C4-2B (cell line): ENCODE results near the gene KHSRP.

Experiments used
- H3K27ac ChIP-seq: fragments of 450-650 bp; 2 replicates; pipeline ENCODE4 v1.5.1; 2017
- ZFX ChIP-seq: fragments of 450-650 bp; IDR thresholded peaks from 2 replicates; pipeline ENCODE4 v1.6.1; 2017
- TF ChIP-seq, protein P1 (sequence below): fragments of 450-650 bp; conservative IDR thresholded peaks from 2 replicates; pipeline ENCODE4 v1.5.1; 2017; ENCODE audit warnings: mild to moderate bottlenecking

Gene KHSRP

GRCh38 chr19:6457958-6458694 is 33.5 kb upstream of the KHSRP start:
- peak overlapping the region; percentile 73 for H3K27ac ChIP-seq
- TF ChIP-seq, protein P1, sequence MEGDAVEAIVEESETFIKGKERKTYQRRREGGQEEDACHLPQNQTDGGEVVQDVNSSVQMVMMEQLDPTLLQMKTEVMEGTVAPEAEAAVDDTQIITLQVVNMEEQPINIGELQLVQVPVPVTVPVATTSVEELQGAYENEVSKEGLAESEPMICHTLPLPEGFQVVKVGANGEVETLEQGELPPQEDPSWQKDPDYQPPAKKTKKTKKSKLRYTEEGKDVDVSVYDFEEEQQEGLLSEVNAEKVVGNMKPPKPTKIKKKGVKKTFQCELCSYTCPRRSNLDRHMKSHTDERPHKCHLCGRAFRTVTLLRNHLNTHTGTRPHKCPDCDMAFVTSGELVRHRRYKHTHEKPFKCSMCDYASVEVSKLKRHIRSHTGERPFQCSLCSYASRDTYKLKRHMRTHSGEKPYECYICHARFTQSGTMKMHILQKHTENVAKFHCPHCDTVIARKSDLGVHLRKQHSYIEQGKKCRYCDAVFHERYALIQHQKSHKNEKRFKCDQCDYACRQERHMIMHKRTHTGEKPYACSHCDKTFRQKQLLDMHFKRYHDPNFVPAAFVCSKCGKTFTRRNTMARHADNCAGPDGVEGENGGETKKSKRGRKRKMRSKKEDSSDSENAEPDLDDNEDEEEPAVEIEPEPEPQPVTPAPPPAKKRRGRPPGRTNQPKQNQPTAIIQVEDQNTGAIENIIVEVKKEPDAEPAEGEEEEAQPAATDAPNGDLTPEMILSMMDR, result no peak
- no peak for TF ChIP-seq ZFX

- TF ChIP-seq, protein P1, result no peak
- no peak for TF ChIP-seq ZFX
- no peak overlapping the region for H3K27ac ChIP-seq
These were observed 31.3 kb upstream of the KHSRP start for GRCh38 chr19:6455924-6456323.

DNA sequence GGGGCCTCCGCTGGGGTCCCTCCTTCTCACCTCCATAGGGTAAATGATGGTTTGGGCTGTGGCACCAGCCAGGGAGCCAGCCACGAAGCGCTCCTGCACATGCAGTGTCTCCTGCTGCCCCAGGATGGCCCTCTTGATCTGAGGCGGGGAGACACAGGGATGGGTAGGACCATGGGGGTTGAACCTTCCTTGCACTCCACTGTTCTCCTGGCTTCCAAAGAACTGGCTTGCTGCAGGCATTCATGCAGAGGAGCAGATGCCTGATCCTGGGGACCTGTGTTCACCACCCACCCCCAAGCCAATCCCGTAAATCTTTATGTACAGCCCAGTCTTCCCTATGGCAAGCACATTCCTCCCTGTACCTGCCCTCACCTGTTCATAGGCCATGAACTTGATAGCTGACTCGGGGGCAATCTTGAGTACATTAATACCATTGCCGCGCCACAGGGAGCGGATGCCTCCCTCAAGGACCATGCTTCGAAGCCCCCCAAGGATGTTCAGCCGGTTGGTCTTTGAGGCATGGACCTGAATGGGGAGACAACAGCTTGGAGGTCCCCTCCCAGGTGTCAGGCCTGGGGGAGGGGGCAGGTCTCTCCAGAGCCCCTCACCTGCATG is 29.4 kb upstream of the KHSRP start:
- TF ChIP-seq ZFX, result no peak
- TF ChIP-seq, protein P1, result no peak
- H3K27ac ChIP-seq, result no peak overlapping the region

DNA sequence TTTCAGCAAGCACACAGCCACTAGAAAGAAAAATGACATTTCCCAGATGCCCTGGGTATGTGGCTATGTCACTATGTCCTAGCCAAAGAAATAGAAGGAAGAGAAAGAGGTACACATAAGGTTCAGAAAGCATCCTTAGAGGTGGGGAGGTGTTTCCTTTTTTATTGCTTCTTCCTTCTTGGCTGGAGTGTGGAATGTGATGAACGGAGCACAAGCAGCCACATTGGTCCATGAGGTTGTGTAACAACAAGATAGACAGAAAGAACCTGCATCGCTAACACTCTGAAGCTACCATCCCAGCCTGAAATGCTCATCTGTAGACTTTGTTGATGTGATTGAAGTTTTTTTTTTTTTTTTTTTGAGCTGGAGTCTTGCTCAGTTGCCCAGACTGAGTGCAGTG is 28.3 kb upstream of the KHSRP start:
- no peak for TF ChIP-seq ZFX
- TF ChIP-seq, protein P1, result no peak
- no peak overlapping the region for H3K27ac ChIP-seq

DNA sequence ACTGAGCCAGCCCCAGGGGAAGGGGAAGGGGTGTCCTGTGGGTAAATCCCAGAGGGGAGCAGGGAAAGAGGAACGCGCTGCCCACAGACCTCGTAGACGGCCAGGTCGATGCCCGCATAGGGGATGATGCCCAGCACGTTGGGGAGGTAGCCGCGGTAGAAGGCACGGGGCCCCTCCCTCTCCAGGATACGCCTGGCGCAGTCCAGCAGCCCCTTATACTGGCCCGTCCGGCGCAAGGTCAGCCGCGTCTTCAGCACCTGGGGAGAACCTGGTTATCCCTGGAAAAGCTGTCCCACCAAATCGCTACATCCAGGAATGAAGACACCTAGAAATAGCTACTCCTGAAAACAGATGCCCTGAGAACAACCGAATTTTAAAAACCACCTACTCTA is 27.6 kb upstream of the KHSRP start:
- TF ChIP-seq, protein P1, result no peak
- TF ChIP-seq ZFX, result no peak
- no peak overlapping the region for H3K27ac ChIP-seq

DNA sequence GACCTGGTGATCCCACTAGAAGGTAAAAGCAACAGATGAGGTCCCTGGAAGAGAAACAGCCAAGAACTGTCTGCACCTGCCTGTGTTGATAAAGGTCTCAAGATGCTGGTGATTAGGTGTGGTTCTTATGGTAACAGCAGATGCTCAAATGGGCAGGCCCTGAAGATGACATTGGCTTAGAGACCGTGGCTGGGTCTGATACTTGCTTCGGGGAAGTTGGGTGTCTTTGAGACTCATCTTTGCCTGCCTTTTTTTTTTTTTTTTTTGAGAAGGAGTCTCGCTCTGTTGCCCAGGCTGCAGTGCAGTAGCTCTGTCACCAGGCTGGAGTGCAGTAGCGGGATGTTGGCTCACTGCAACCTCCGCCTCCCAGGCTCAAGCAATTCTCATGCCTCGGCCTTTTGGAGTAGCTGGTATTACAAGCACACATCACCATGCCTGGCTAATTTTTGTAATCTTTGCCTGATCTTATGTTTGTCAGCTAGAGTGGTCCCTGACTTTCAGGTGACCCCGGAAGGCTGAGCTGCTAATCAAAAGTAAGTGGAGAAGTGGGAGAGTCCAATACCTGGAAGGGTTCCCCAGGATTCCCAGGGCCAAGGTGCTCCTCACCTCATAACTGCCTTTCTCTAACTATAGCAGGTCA is 27.1 kb upstream of the KHSRP start:
- no peak overlapping the region for H3K27ac ChIP-seq
- no peak for TF ChIP-seq ZFX
- TF ChIP-seq, protein P1, result no peak

- H3K27ac ChIP-seq, result no peak overlapping the region
- TF ChIP-seq ZFX, result no peak
- TF ChIP-seq, protein P1, result no peak
These were observed 25.6 kb upstream of the KHSRP start for GRCh38 chr19:6450166-6450565.
